Loucy (cell line): Measurements from ENCODE around the gene HYI.

Source experiments
- H2AFZ ChIP-seq: fragments of 200-600 bp; sonication (generic); 2 replicates; pipeline ENCODE4 v1.6.0; 2016; ENCODE audit warnings: antibody characterized with exemption, mild to moderate bottlenecking, low read length, moderate library complexity
- H3F3A ChIP-seq: fragments of 200-600 bp; 2 replicates; pipeline ENCODE4 v1.6.0; 2016; ENCODE audit warnings: antibody characterized with exemption, low read depth, mild to moderate bottlenecking
- H3K27me3 ChIP-seq: fragments of 200-600 bp; sonication (generic); 2 replicates; pipeline ENCODE4 v1.6.1; 2014; ENCODE audit warnings: low read length, mild to moderate bottlenecking; ENCODE audit not compliant: insufficient read depth, poor library complexity, severe bottlenecking
- H3K36me3 ChIP-seq: fragments of 200-600 bp; sonication (generic); 2 replicates; pipeline ENCODE4 v1.6.1; 2016; ENCODE audit warnings: low read length; ENCODE audit not compliant: insufficient read depth
- H3K4me1 ChIP-seq: fragments of 200-600 bp; sonication (generic); 2 replicates; pipeline ENCODE4 v1.5.1; 2014; ENCODE audit warnings: low read length, mild to moderate bottlenecking; ENCODE audit not compliant: insufficient read depth, poor library complexity, severe bottlenecking
- H3K4me2 ChIP-seq: fragments of 200-600 bp; sonication (generic); 2 replicates; pipeline ENCODE4 v1.6.0; 2014; ENCODE audit warnings: antibody characterized with exemption, low read length, low read depth, mild to moderate bottlenecking; ENCODE audit not compliant: poor library complexity, severe bottlenecking
- H3K4me3 ChIP-seq: fragments of 200-600 bp; sonication (generic); 2 replicates; pipeline ENCODE4 v1.5.1; 2014; ENCODE audit warnings: low read length, mild to moderate bottlenecking, mixed read lengths; ENCODE audit not compliant: poor library complexity, severe bottlenecking
- H3K79me2 ChIP-seq: fragments of 200-600 bp; sonication (generic); 2 replicates; pipeline ENCODE4 v1.6.1; 2014; ENCODE audit warnings: low read length; ENCODE audit not compliant: insufficient read depth
- H3K9ac ChIP-seq: fragments of 200-600 bp; sonication (generic); 2 replicates; pipeline ENCODE4 v1.6.0; 2014; ENCODE audit warnings: mild to moderate bottlenecking, low read depth, low read length, moderate library complexity; ENCODE audit not compliant: poor library complexity, severe bottlenecking
- H3K9me2 ChIP-seq: fragments of 200-600 bp; sonication (generic); replicated peaks from 2 replicates; pipeline ENCODE4 v1.6.1; 2016; ENCODE audit warnings: low read depth, low read length, mixed read lengths
- H3K9me3 ChIP-seq: fragments of 200-600 bp; sonication (generic); 2 replicates; pipeline ENCODE4 v1.6.1; 2014; ENCODE audit warnings: mild to moderate bottlenecking, antibody characterized with exemption, low read length, low read depth; ENCODE audit not compliant: insufficient read depth
- H4K20me1 ChIP-seq: fragments of 200-600 bp; sonication (generic); 2 replicates; pipeline ENCODE4 v1.6.0; 2014; ENCODE audit warnings: antibody characterized with exemption, low read length, mild to moderate bottlenecking; ENCODE audit not compliant: insufficient read depth, poor library complexity, severe bottlenecking
- EZH2phosphoT487 ChIP-seq: fragments of 200-600 bp; IDR thresholded peaks from 2 replicates; pipeline ENCODE4 v1.6.1; 2018; ENCODE audit warnings: antibody characterized with exemption, mild to moderate bottlenecking, moderate library complexity, borderline replicate concordance
- TF ChIP-seq, protein P1 (sequence below): fragments of 200-600 bp; sonication (generic); conservative IDR thresholded peaks from 2 replicates; pipeline ENCODE4 v1.5.1; 2014; ENCODE audit warnings: mild to moderate bottlenecking, antibody characterized with exemption, low read length

HYI gene

DNA sequence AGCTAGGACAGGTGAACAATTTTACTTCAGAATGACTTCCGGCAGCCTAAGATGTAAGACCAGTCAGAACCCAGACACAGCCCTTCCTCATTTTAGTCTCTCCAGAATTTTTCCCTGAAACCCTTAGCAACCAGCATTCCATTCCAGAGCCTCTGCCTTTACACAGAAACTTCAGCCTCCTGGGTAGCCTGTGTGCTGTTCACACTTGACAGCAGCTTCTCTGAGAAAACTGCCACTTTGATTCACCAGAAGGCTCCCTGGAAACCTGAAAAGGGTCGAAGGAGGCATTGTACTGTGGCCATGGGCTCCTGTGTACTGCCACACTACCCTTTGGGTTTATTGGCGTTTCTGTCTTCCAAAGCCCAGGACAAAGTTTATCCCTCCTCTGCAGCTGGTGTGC, 17.4 kb downstream of the HYI start:
- TF ChIP-seq EZH2phosphoT487, result no peak
- TF ChIP-seq, protein P1, sequence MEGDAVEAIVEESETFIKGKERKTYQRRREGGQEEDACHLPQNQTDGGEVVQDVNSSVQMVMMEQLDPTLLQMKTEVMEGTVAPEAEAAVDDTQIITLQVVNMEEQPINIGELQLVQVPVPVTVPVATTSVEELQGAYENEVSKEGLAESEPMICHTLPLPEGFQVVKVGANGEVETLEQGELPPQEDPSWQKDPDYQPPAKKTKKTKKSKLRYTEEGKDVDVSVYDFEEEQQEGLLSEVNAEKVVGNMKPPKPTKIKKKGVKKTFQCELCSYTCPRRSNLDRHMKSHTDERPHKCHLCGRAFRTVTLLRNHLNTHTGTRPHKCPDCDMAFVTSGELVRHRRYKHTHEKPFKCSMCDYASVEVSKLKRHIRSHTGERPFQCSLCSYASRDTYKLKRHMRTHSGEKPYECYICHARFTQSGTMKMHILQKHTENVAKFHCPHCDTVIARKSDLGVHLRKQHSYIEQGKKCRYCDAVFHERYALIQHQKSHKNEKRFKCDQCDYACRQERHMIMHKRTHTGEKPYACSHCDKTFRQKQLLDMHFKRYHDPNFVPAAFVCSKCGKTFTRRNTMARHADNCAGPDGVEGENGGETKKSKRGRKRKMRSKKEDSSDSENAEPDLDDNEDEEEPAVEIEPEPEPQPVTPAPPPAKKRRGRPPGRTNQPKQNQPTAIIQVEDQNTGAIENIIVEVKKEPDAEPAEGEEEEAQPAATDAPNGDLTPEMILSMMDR, result no peak
- Histone ChIP-seq H3K9ac (no peak overlapping the region), H3K4me3 (no peak overlapping the region), H3K4me2 (no peak overlapping the region), H3K79me2 (no peaks in the 10 kb centered on the region), H3K36me3 (peaks cover 32% of the 10 kb centered on the region; the same call in 1 of the 2 replicates), H2AFZ (no peak overlapping the region), H3K4me1 (no peaks in the 10 kb centered on the region), H3K9me2 (no peaks in the 10 kb centered on the region), H3K9me3 (no peaks in the 10 kb centered on the region), H3K27me3 (no peaks in the 10 kb centered on the region), H3F3A (no peaks in the 10 kb centered on the region), H4K20me1 (no peaks in the 10 kb centered on the region)

DNA sequence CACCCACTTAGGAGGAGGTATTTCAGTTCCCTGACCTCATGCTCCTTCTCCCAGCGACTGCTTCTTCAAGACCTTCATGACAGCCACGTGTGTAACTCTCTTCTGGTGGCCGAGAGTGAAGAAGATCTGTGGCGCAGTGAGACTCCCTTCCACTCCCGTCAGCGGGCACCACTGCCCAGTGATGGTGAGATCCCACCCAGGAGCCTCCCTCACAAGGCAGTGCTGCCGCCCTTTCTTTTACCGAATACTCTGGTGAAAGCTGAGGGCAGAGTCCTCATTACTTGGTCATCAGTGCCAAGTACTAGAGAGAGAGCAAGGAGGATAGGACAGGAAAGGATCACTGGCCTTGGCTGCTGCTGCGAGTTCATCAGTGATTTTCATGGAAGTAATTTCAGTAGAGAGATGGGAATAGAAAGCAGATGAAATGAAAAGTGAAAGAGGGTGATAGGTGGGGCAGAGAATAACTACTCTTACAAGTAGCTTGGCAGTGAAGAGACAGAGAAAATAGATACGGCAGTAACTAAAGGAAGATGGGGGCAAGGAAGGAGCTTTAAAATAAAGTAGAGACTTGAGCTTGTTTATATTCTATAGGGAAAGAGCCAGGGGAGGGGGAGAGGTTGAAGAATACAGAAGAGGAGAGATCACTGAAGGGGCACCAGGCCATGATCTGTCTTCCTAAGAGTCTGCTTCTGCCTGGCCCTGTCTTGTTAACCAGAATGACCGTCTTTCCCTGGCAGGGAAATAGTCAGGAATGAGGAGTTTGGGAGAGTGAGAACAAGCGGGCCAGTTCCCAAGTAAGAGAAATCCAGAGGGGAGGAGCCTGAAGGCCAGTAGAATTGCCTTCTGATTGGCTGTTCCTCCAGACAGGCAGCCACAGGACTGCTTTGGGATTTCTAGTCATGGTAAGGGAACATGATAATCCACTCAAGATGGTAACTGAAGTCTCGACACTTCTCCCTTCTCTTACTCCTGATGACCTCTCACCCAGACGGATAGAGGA, 18.3 kb downstream of the HYI start:
- TF ChIP-seq EZH2phosphoT487, result no peak
- TF ChIP-seq, protein P1, result no peak

DNA sequence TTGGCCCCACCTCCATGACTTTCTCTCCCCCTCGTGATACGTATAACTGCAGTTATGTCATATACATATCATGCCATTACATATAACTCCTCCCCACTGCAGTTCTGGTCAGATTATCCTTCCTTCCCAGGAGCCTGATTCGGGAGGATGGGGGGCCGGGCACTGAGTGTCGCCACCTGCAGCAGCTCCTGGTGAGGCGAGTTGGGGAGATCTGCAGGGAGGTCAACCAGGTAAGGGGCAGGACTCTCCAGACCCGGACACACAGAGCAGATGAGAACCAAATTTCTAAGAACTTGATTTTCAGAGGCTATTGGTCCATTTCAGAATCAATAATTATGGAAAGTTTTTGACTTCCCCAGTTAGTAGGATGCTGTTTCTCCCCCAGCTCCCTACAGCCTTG, 19.5 kb downstream of the HYI start:
- Histone ChIP-seq H3K9me2 (no peaks in the 10 kb centered on the region), H3F3A (no peaks in the 10 kb centered on the region), H3K27me3 (no peaks in the 10 kb centered on the region), H2AFZ (no peak overlapping the region), H4K20me1 (no peaks in the 10 kb centered on the region), H3K36me3 (peaks cover 43% of the 10 kb centered on the region; the same call in 1 of the 2 replicates), H3K4me3 (no peak overlapping the region), H3K79me2 (no peaks in the 10 kb centered on the region), H3K9me3 (no peaks in the 10 kb centered on the region), H3K4me2 (no peak overlapping the region), H3K9ac (no peak overlapping the region), H3K4me1 (no peaks in the 10 kb centered on the region)
- TF ChIP-seq, protein P1, result no peak
- no peak for TF ChIP-seq EZH2phosphoT487

More for the DNA sequence above, 18.3 kb downstream of the HYI start:
- no peak overlapping the region for H2AFZ ChIP-seq
- H3K9ac ChIP-seq, result no peak overlapping the region
- no peaks in the 10 kb centered on the region for H3K4me1 ChIP-seq
- H3K79me2 ChIP-seq, result no peaks in the 10 kb centered on the region
- no peaks in the 10 kb centered on the region for H3K9me3 ChIP-seq
- no peaks in the 10 kb centered on the region for H3K27me3 ChIP-seq
- peaks cover 41% of the 10 kb centered on the region; the same call in 1 of the 2 replicates for H3K36me3 ChIP-seq
- H4K20me1 ChIP-seq, result no peaks in the 10 kb centered on the region
- H3K4me3 ChIP-seq, result no peak overlapping the region
- H3F3A ChIP-seq, result no peaks in the 10 kb centered on the region
- H3K9me2 ChIP-seq, result no peaks in the 10 kb centered on the region
- H3K4me2 ChIP-seq, result no peak overlapping the region
